Type B pancreatic cell (in vitro differentiated cells): Measurements from ENCODE around the gene OGG1. TPM values are rescaled to one million over a fixed set of nuclear protein-coding genes. Genes with fewer than 3 reads are reported as not detected.
A peak's percentile ranks its signal among the peaks of the same experiment; 100 is the strongest.

Source experiments
- DNase-seq: peaks from one replicate; pipeline ENCODE4 v3.0.0; 2021; ENCODE audit warnings: mixed read lengths; ENCODE audit not compliant: unreplicated experiment; ENCODE audit errors: extremely low spot score
- H3K27ac Mint-ChIP-seq: 2 replicates; pipeline ENCODE4 v1.8.0; 2021; ENCODE audit warnings: mild to moderate bottlenecking, mixed read lengths
- H3K27me3 Mint-ChIP-seq: 2 replicates; pipeline ENCODE4 v1.8.0; 2021; ENCODE audit warnings: mixed read lengths
- H3K36me3 Mint-ChIP-seq: 2 replicates; pipeline ENCODE4 v1.8.0; 2021; ENCODE audit warnings: mixed read lengths
- H3K4me1 Mint-ChIP-seq: one replicate; pipeline ENCODE4 v1.8.0; 2021; ENCODE audit warnings: mixed read lengths; ENCODE audit not compliant: unreplicated experiment
- H3K4me3 Mint-ChIP-seq: 2 replicates; pipeline ENCODE4 v1.8.0; 2021; ENCODE audit warnings: mild to moderate bottlenecking, mixed read lengths
- H3K9me3 Mint-ChIP-seq: 2 replicates; pipeline ENCODE4 v1.8.0; 2021; ENCODE audit warnings: mixed read lengths
- long read RNA-seq: library from polyadenylated mRNA; unstranded; transcript quantifications from one replicate; pipeline ENCODE4 v2.0.0, GENCODE V29; 2020
- total RNA-seq: library from RNA; stranded (reverse); gene quantifications from 2 replicates; pipeline ENCODE4 v1.2.1, GENCODE V29; 2021; ENCODE audit warnings: low replicate concordance
- TF ChIP-seq, protein P1 (sequence below): fragments of 200-600 bp; sonication (generic); conservative IDR thresholded peaks from 2 replicates; pipeline ENCODE4 v1.5.0; 2021; ENCODE audit warnings: antibody characterized with exemption, mild to moderate bottlenecking

The OGG1 gene
- 22.8 and 40.4 TPM in 2 replicates for total RNA-seq
- long read RNA-seq = 0 reads

- no peaks in the 10 kb centered on the region for H3K27me3 Mint-ChIP-seq
- TF ChIP-seq, protein P1, sequence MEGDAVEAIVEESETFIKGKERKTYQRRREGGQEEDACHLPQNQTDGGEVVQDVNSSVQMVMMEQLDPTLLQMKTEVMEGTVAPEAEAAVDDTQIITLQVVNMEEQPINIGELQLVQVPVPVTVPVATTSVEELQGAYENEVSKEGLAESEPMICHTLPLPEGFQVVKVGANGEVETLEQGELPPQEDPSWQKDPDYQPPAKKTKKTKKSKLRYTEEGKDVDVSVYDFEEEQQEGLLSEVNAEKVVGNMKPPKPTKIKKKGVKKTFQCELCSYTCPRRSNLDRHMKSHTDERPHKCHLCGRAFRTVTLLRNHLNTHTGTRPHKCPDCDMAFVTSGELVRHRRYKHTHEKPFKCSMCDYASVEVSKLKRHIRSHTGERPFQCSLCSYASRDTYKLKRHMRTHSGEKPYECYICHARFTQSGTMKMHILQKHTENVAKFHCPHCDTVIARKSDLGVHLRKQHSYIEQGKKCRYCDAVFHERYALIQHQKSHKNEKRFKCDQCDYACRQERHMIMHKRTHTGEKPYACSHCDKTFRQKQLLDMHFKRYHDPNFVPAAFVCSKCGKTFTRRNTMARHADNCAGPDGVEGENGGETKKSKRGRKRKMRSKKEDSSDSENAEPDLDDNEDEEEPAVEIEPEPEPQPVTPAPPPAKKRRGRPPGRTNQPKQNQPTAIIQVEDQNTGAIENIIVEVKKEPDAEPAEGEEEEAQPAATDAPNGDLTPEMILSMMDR = no peak
- no peaks in the 10 kb centered on the region for H3K9me3 Mint-ChIP-seq
- peaks cover 17% of the 10 kb centered on the region for H3K36me3 Mint-ChIP-seq
- H3K4me1 Mint-ChIP-seq = peaks cover 24% of the 10 kb centered on the region
- H3K4me3 Mint-ChIP-seq = peak within 1 kb of the TSS; percentile 100
- peak; percentile 93 for DNase-seq
- H3K27ac Mint-ChIP-seq = peak within 1 kb of the TSS; percentile 98
Observed at GRCh38 chr3:9749645-9750555, at the start of gene OGG1. Gene OGG1 (plus strand): TSS chr3:9749952. CDS start chr3:9750287, 335 bp downstream.

DNA sequence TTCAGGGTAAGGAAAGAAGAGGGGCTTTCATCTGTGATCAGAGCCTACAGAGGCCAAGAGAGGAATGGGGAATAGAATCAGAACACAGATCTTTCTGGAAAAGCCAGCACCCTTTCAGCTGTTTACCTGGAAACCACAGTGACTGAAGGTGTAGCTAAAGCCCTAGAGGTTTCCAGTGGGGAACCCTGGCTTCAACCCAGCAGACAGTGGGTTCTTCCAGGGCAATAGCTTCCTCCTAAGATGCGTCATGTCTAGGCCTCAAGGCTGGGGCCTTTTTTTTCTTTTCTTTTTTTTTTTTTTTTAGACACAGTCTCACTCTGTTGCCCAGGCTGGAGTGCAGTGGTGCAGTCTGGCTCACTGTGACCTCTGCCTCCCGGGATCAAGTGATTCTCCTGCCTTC lies 49.2 kb upstream of the OGG1 start:
- H3K27ac Mint-ChIP-seq = no peak overlapping the region
- TF ChIP-seq, protein P1 = no peak
- no peaks in the 10 kb centered on the region for H3K4me1 Mint-ChIP-seq
- peaks cover 11% of the 10 kb centered on the region for H3K36me3 Mint-ChIP-seq
- H3K4me3 Mint-ChIP-seq = no peak overlapping the region
- H3K9me3 Mint-ChIP-seq = no peaks in the 10 kb centered on the region
- DNase-seq = no peak
- H3K27me3 Mint-ChIP-seq = peaks cover 26% of the 10 kb centered on the region

DNA sequence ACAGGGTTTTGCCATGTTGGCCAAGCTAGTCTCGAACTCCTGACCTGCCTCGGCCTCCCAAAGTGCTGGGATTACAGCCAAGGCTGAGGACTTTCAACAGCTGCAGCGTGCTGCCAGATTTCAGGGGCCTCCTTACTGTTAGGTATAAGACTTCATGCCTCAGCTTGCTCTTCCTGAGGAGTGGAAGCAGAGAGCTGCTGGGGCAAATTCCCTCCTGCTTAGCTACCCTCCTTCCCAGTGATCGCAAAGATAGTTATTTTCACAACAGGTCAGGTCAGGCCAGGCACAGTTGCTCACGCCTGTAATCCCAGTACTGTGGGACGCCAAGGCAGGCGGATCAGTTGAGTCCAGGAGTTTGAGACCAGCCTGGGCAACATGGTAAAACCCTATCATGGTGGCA lies 48.7 kb upstream of the OGG1 start:
- Mint-ChIP-seq H3K27ac (no peak overlapping the region), H3K9me3 (no peaks in the 10 kb centered on the region), H3K36me3 (peaks cover 11% of the 10 kb centered on the region), H3K27me3 (peaks cover 31% of the 10 kb centered on the region), H3K4me1 (no peaks in the 10 kb centered on the region), H3K4me3 (no peak overlapping the region)
- DNase-seq = no peak
- TF ChIP-seq, protein P1 = no peak

GRCh38 chr3:9701711-9702110 lies 48.0 kb upstream of the OGG1 start:
- no peak overlapping the region for H3K27ac Mint-ChIP-seq
- TF ChIP-seq, protein P1 = no peak
- H3K4me3 Mint-ChIP-seq = no peak overlapping the region
- peaks cover 38% of the 10 kb centered on the region for H3K27me3 Mint-ChIP-seq
- peaks cover 11% of the 10 kb centered on the region for H3K36me3 Mint-ChIP-seq
- no peaks in the 10 kb centered on the region for H3K9me3 Mint-ChIP-seq
- H3K4me1 Mint-ChIP-seq = no peaks in the 10 kb centered on the region
- DNase-seq = no peak

DNA sequence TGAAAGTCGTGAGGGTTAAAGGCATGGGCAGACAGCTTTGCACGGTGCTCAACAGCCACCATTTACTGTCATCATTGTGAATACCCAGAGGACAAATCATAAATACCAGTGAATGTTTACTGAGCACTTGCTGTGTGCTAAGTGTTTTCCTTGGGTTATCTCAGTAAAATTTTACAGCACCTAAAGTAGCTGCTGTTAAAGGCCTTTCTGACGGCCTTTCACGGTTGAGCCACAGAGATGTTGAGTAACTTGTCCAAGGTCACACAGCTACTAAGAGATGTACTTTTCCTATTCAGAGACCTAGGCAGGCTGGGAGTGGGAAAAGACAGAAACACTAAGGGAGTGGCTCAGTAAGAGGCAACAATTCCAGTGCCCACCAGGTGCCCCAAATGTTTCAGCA lies 46.5 kb upstream of the OGG1 start:
- Mint-ChIP-seq H3K4me1 (no peaks in the 10 kb centered on the region), H3K4me3 (peak overlapping the region; percentile 70), H3K36me3 (peaks cover 7% of the 10 kb centered on the region), H3K9me3 (no peaks in the 10 kb centered on the region), H3K27ac (no peak overlapping the region), H3K27me3 (peaks cover 47% of the 10 kb centered on the region)
- no peak for DNase-seq
- TF ChIP-seq, protein P1 = no peak
